ENCODE data around the gene ATP6V0A4.

The ATP6V0A4 gene

DNA sequence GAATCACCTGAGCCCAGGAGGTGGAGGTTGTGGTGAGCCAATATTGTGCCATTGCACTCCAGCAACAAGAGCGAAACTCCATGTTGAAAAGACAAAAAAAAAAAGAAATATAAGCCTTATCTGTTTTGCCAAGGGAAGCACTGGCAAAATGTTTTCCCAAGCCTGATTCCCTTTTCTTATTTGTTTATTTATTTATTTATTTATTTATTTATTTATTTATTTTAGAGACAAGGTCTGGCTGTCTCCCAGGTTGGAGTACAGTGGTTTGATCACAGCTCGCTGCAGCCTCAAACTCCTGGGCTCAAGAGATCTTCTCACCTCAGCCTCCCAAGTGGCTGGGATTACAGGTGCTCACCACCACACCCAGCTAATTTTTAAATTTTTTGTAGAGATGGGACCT is 141.0 kb downstream of the ATP6V0A4 start:
- DNase-seq = no peak
